NOMO-1 treated with dmso at 0.1 percent for 144 hours (cell line): ENCODE data around the gene SLC7A1.
A peak's percentile ranks its signal among the peaks of the same experiment; 100 is the strongest.

ENCODE experiments used
- DNase-seq: peaks from one replicate; lab custom pipeline; 2025; ENCODE audit not compliant: unreplicated experiment; lab: John Stamatoyannopoulos, UW

SLC7A1 gene

DNA sequence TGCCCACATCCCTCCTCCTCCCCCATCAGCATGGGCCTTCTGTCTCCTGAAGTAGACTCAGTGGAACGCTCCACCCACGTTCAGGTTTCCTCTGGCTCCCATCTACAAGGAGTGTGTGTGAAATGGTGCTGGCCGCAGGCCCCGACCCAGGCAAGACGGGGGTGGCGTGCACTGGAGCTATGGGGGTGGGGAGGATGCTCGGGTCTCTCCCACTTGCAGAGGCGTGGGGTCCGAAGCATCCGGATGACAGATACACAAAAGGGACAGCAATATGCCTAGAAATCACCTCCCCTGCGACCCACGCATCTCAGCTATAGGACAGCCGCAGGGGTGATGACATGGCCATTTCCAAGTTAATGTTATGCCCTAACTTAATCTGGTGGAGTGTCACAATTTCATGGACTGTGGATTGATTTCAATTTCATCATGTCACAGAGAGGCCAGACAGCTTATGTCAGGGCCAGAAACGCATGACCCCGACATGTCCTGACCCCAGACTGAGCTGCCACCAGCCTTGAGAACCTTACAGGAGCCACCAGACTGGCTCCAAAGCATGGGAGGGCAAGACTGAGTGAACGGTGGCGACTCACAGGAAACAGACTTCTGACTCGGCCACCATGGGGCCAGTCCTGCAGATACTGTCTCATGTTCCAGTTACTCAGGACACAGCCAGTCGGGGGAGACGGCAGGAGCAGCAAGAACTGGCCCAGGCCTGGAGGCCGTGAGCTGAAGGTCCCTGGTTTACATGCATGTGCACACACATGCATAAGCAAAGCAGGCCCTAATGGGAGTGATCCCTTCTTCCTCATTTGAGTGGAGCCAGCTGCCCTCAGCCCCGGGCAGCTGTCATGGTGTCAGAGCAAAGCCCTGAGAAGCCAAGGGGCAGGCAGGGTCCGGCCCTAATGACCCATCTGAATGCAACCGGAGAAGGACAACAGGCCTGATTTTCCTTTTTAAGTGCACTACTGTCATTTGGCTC, 82.2 kb downstream of the SLC7A1 start:
- DNase-seq, result no peak

DNA sequence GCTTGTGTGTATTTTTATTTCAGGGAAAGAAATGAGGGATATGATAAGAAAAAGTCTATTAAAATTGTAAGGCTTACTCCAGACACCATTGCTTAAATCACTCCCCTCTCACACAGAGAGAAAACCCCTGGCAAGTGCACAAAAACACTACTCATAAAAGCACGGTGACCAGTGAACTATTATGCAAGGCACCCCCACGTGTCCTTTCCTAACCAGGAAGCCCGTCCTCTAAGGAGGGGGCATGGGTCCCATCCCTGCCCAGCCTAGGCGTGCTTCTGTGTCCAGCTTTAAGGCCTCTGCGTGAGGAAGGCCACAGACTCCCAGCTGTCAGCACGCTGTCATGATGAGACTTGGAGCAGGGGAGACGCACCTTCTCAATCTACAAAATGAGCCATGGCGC, 83.5 kb downstream of the SLC7A1 start:
- no peak for DNase-seq

DNA sequence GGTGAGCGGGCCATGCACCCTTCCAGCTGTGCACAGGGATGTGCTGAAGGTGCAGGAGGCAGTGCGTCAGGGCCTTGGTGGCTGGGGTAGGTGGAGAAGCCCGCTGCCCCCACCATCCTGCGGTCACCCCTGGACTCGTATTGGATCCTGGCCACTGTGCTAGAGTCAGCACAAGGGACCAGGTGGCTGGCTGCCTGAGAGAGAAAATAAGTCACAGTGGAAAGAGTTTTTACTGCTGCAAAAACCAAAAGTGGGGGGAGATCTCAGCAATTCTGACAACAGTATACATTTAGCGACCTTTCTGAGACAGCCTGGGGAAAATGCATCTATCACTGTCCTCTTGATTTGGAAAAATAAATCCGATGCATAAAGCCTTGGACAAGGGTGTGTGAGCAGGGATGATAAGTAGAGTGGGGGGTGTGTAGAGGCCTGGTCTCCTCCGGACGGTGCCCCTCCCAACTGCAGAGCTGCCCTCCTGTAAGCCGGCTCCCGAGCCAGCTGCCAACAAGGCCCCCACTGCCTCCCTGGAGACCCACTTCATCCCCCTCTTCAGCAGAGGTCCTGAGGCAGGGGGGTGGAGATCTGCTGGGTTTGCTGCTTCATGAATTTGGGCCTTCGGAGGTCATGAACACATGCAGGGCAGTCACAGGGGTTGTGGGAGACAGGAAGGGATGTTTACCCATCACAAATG, 84.2 kb downstream of the SLC7A1 start:
- no peak for DNase-seq

DNA sequence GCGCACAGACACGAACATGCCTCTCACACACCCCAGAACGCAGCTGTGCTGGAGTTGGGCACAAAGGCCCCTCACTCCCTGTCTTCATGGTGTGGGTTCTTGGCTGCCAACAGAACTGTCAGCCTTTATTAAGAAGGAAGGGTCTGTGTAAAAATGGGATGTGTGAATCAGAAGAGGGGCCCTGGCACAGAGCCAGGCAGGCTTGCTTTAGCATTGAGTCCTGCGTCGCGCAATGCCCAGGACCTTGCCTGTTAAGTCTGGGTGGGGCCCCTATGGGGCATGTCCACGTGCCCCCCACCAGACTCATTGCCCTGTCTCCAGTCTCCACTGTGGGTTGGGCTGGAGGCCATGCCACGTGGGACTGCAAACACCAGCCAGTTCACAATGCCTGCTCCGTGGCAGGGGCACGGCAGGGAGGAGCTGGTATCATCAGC, 84.8 kb downstream of the SLC7A1 start:
- no peak for DNase-seq

DNA sequence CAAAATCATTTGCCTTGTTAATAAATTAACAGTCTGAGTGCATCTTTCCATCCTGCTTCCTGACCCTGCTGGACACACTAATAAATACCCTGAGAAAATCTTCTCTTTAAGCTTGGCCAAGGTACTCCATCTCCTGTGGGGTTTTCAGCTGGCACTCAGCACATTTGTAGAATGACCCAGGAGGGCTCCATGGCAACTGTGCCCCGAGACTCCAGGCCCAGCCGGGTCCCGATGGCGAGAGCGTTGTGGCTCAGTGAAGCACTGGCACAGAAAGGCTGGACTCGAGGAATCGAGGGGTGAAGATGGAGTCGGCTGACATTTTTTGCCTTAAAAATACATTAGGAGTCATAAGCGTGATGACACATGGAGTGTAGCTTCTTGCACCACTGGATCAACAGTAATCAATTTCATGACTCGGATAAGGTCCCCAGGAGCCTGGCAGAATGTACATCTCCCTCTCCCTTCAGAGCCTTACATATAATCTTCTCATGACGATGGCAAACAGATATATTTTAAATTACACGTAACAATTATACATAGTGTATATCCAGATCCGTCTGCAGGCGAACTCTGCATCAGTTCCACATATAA, 85.4 kb downstream of the SLC7A1 start:
- no peak for DNase-seq

DNA sequence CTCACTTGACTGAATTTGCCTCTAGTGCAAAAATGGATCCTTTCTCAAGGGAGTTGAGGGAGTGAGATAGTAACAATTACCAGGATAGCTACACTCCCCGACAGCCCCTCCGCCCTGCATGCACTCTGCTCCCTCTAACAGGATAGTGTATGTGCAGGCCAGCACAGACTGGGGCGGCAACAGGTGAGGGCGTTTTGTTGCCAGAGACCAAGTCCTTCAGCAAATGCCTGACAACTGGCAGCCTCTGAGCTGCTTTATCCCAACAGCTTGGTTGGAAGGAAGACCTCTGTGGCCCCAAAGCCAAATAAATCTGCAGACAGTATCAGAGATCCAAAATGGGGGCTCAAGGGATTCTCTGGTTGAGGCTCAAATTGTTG, 86.6 kb downstream of the SLC7A1 start:
- no peak for DNase-seq

DNA sequence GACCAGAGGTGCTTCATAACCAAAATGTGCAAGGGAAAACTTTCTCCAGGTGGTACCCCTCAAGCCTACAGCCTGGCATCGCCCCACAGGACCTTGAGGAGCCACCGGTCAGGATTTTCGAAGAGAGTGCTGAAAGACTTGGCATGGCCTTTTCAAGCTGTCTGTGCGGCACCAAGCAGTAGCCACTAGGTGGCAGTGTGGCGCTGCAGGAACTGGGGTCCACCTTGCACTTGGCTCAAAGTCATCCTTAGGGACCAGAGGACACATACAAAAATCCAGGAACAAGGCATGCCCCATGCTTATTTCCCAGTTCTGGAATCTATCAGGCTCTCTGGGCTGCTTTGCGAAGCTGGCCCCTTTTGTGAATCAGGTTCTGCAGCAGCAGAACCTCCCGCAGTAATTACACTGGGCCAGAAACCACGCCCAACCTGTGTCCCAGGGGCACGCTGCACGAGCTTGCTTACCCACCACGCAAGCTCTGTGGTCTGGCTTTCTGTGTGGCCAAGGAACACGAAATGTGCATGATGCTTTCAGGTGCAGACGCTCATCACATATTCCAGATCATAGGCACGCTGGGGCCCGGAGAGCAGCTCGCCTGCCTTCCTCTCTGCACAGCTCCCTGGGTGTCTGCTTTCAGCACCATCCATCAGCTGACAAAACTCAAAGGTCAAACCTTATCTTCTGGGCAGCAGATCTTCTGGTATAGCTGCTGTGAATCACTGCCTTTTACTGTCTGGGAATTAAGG, 87.2 kb downstream of the SLC7A1 start:
- peak; percentile 4 for DNase-seq

DNA sequence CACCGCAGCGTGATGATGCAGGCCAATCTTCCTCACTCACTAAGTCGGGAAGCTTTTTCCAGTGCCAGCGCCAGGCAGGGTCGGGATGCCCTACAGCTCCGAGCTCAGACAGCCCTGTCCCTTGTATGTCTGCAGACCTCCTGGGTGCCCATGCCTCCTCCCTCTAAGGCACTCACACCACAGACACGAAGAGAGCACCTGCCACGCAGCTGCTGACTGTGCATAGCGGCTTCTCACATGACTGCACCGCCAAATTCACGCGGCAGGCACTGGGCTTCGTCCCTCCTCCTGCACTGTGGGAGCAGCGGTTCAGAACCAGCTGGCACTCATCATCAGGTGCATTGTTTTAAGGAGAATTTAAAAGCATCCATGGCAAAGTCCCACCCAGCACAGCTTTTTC, 88.1 kb downstream of the SLC7A1 start:
- DNase-seq, result no peak

DNA sequence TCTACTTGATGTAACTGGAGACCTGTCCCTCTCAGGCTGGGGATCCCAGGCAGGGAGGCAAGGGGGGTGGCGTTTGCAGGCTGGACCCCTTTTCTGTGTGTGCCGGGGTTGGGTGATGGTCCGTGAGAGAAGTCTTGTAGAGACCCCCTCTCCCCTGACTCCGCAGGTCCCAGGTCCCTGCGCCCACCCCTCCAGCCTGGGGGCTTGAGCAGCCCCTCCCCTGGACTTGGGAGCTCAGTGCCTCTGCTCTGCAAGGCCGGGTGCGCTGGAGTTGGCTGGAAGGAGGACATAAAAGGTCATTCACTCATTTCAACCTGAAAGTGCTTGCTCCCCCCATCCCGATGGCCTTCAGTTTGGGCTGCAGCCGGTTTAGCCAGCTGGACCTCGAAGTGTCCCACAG, 89.5 kb downstream of the SLC7A1 start:
- DNase-seq, result no peak

DNA sequence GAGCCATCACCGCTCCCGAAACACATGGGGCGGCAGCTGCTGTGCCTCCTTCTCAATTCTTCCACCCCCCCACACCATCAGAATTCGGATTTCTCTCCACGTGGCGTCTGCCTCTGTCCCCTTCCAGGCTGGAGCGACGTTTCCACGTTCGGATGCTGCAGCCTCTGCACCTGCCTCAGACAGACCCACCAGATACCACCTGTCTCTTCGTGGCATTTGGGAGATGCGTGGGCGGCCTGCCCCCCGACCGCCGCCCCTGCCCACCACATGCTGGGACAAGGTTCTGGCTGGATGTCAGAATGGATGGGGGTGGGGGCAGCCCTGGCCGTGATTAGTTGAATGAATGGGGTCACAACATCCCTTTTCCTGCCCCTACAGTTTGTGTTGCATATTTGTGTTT, 90.0 kb downstream of the SLC7A1 start:
- no peak for DNase-seq

DNA sequence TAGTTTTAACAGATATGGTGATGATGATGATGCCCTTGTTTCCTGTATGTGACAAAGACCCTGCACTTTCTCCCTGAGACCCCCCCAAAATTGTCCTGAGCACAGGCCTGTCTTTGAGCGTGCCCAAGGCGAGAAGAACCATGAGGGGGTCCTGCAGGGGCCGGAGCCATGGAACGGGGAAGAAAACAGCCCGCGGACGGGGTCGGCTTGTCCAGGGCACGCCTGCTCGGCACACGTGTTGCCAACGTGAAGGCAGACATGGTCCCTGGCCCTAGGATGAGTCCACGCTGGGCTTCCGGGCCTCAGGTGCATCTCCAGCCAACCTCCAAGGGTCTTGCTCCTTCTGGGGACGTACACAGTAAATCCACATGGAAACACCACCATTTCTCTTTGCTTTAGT, 90.8 kb downstream of the SLC7A1 start:
- DNase-seq, result no peak

DNA sequence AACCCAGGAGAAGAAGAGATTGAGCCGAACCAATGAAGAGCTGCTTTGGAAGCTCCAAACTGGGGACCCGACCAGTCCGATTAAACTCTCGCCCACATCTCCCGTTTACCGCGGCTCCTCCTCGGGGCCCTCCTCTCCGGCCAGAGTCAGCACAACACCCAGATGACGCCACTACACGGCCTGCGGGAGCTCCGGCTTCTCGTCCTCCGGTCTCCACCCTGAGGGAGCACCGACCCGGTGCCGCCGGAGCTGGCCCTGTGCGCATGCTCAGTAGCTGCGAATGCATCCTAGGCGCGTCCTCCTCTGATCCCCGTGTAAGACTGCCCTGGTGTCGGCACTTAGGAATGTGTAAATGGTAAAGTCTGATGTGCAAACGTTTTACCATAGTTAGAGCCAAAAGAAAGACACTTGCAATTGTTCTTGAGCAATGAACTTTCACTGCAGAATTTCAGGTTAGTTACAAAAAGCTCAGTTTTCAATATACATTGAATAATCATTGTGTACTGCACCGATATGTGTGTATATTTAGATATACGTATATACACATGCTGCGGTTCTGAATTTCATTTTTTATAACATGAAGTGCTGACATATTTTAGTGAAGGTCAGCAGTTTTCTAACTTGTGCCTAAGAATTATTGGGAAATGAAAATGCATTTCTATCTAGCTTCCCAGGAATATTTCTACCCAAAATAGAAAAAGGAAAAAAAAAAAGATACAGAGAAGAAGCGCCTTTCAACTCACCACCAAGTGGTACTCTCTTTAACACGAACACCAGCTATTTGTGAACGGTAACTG, 92.2 kb downstream of the SLC7A1 start:
- DNase-seq, result no peak

DNA sequence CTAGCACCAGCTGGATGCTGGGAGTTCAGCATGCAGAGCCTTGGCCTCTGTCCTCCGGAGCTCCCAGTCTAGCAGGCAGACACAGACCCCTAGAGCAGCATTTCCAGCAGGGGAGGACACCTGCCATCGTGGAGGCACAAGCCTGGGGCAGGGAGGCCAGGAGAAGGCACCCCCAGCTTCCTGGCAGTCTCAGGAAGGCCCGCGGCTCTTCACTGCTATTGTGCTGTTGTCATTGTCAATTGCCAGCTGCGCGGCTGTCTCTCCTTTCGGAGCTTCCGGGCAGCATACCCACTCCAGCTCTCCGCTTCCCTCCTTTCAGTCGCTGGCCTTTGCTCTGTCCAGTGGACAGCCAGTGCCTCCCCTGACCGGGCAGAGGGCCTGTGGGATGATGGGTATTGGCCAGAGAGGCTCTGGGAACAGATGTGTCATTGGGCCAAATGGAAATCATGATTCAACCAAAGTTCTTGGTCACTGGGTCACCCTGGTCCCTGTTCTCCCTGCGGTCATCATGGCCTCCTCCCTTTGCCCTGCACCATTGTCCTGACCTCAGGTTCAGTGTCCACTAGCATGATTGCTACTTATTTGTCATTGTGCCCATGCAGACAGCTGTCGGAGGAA, 93.0 kb downstream of the SLC7A1 start:
- DNase-seq, result no peak

DNA sequence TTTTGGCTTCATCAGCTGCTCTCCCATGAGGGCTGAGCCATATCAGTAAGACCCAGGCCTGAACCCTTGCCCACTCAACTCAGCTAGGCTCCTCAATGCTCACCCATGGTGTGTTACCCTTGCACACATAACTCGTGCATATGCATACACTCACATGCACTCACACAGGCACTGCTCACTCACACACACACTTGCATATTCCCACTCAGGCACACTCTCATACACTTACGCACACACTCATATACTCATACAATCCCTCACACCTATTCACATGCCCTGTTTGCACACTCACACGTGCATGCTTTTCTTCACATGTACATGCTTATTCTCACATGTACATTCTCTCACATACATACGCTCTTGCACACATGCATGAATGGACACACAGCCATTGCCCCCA, 93.8 kb downstream of the SLC7A1 start:
- no peak for DNase-seq

DNA sequence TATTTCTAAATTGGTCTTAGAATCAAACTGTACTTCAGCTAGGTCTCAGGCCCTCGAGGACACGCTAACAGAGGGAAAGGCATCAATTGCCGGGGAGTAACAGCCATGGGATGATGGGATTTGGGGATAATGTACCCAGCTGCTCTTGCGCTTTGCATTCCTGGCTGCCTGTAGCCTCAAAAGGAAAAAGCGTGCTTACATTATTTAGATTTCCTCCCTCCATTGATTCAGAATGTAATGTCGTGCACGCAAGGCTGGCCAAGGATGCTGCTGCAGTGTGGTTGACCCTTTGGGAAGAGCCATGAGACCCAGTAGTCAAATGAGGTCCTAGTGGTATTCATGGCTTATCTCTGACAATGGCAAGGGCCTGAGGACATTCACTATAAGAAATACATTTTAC, 95.1 kb downstream of the SLC7A1 start:
- no peak for DNase-seq

DNA sequence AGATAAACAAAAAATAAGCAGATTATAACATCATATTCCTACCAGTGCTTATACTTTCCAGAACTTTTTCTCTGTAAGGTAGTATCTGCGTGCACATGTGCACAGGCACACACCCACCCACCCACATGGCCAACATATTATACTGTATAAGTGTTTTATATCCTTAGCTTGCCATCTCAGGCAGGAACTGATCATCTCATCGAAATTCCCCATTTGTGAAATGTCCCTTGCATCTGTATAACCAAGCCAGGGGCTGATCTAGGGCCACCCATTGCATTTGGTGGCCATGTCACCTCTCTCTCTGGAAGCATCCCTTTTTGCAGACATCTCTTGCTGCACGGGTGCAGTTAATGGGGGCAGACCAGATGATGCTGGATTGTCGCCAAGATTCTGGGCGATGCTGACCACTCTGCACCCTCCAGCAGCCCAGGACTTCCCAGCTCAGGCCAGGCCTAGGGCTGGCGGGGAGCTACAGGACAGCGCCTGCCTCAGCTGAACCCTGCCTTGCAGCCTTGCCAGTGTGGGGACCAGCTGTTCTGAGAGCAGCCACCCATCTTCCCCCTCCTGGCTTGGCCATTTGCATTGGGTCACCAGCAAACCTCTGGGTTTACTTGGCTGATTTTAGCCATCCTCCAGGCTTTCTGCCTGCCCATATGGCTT, 95.9 kb downstream of the SLC7A1 start:
- no peak for DNase-seq

DNA sequence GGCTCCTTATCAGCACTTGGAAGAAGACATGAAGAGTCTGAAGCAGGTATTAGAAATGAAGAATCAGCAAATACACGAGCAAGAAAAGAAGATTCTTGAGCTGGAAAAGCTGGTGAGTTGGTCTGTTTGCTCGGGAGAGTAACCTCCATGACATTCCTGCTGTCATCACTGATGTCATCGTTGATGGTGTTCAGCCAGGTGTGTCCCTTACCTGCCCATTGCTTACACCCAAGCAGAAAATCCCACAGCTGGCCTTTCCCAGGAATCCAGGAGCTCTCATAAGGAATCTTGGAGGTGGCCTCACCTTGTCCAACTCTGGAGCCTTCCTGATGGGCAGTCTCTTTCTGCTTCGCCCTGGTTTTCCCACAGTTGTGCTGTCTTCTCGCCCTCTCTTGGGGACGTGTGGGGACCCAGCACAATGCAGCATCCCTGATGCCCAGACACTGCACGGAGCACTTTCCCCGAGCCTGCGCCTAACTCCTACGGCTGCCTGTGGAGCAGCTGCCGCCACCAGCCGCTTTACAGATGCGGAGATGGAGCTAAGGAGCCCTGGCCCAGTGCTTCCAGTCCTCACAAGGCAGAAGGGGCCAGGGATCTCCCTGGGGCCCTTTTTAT, 97.0 kb downstream of the SLC7A1 start:
- no peak for DNase-seq

DNA sequence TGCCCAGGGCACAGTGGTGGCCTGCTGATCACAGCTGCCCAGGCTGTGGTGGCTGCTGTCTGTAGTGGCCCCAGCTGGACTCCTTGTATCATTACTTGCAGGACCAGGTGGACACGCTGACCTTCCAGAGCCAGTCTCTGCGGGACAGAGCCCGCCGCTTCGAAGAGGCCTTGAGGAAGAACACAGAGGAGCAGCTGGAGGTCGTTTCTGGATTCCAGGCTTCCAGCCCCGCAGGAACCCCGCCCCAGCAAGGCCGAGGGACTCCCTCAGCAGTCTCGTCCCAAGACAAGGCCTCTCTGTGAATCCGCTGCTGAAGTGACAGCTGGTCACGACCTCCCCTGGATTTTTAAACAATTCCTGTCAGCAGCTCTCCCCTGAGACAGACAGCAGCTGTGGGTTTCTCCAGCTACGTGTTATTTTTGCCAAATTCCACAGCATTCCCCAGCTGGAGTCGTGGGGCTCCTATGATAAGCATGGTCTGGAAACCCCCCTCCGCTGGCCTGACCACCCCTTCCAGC, 98.3 kb downstream of the SLC7A1 start:
- no peak for DNase-seq

DNA sequence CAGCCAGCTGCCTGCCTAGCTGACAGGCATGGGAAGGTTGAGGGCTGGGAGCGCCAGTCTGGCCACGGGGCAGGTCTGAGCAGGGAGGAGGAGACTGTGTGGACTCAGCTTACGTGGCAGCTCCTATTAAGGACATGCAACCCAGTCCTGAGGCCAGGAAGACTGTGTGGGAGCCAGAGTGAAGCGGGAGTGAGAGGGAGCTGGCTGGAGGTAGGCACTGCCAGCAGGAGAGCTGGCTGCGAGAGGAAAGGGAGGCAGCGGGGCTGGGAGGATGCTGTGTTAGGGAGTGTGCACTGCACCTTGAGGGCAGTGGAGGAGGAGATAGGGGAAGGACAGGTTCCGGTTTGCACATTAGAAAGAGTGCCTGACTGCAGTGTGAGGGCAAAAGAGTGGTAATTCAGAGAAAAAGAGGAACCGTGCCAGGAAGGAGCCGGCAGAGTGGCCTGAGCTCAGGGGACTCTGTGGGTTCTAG, 99.2 kb downstream of the SLC7A1 start:
- DNase-seq, result peak; percentile 91
